Stimulated activated CD8-positive, alpha-beta memory T cell treated with anti-CD3 and anti-CD28 coated beads, Interleukin-2, amount 100 ng/mL, for 48 hours (primary cell): ENCODE data around the gene EBF4.
A peak's percentile ranks its signal among the peaks of the same experiment; 100 is the strongest.
"Not testable (repeated sequence)": the region's sequence is repeated elsewhere in the genome, so short reads cannot be mapped to it uniquely, and the experiment has no call there.

Experiments used
- DNase-seq, 2 donors: peaks; one replicate each; pipeline ENCODE4 v3.0.0-alpha.2; 2020; ENCODE audit warnings: low read depth in 2 of 2

Gene EBF4

GRCh38 chr20:2672446-2672845 lies 20.1 kb upstream of the EBF4 start:
- no peak for DNase-seq

GRCh38 chr20:2673453-2673852 lies 19.1 kb upstream of the EBF4 start:
- no peak for DNase-seq

GRCh38 chr20:2680046-2680445 lies 12.5 kb upstream of the EBF4 start:
- DNase-seq: no peak

- DNase-seq: not testable (repeated sequence)
These were observed 10.5 kb upstream of the EBF4 start for GRCh38 chr20:2682040-2682439.

- not testable (repeated sequence) for DNase-seq
These were observed 7.8 kb upstream of the EBF4 start for GRCh38 chr20:2684817-2685216.

- no peak for DNase-seq
These were observed 5.1 kb upstream of the EBF4 start for GRCh38 chr20:2687514-2687913.

GRCh38 chr20:2688041-2688591 lies 4.5 kb upstream of the EBF4 start:
- peak; percentile 66 to 67 for DNase-seq

GRCh38 chr20:2690213-2690612 lies 2.4 kb upstream of the EBF4 start:
- DNase-seq: no peak

GRCh38 chr20:2690718-2691117 lies 1.9 kb upstream of the EBF4 start:
- DNase-seq: no peak

GRCh38 chr20:2691127-2691526 lies 1.5 kb upstream of the EBF4 start:
- DNase-seq: no peak

- DNase-seq: no peak
These were observed 931 bp upstream of the EBF4 start for GRCh38 chr20:2691663-2692035.

GRCh38 chr20:2692886-2693285 lies 306 bp downstream of the EBF4 start:
- DNase-seq: no peak

GRCh38 chr20:2693286-2694007 lies 867 bp downstream of the EBF4 start:
- DNase-seq: peak in 1 of 2 donors; percentile 12

- DNase-seq: no peak
These were observed 1.5 kb downstream of the EBF4 start for GRCh38 chr20:2694008-2694471.

GRCh38 chr20:2694519-2694918 lies 1.9 kb downstream of the EBF4 start:
- no peak for DNase-seq

GRCh38 chr20:2695206-2695983 lies 2.8 kb downstream of the EBF4 start:
- DNase-seq: no peak

- not testable (repeated sequence) for DNase-seq
These were observed 3.5 kb downstream of the EBF4 start for GRCh38 chr20:2695984-2696525.

- DNase-seq: no peak
These were observed 4.1 kb downstream of the EBF4 start for GRCh38 chr20:2696646-2697045.

GRCh38 chr20:2697768-2698167 lies 5.2 kb downstream of the EBF4 start:
- DNase-seq: no peak

GRCh38 chr20:2698186-2698817 lies 5.7 kb downstream of the EBF4 start:
- no peak for DNase-seq

GRCh38 chr20:2698912-2699311 lies 6.3 kb downstream of the EBF4 start:
- no peak for DNase-seq

GRCh38 chr20:2699775-2700413 lies 7.3 kb downstream of the EBF4 start:
- no peak for DNase-seq
